ENCODE results near the gene PDK4. TPM values are rescaled to one million over a fixed set of nuclear protein-coding genes. Genes with fewer than 3 reads are reported as not detected.
A peak's percentile ranks its signal among the peaks of the same experiment; 100 is the strongest.
"Not testable (repeated sequence)": the region's sequence is repeated elsewhere in the genome, so short reads cannot be mapped to it uniquely, and the experiment has no call there.

Gene PDK4
- total and polyA plus RNA-seq, 9 of the 15 experiments (the other 6 are each of a cell fraction or from before 2014, with no cell fraction given) = 0.03 to 0.24 (median 0.08) TPM; not detected in 2

GRCh38 chr7:95552010-95552926 is 44.0 kb downstream of the PDK4 start:
- H3K9me1 ChIP-seq (ENCODE audit: control insufficient read depth, insufficient read depth, low read length); H3K27me3 ChIP-seq (ENCODE audit: control insufficient read depth in 2 of 2, insufficient read depth in 2 of 2, low read length in 2 of 2); H3K4me3 ChIP-seq; CTCF ChIA-PET (ENCODE audit: low intra/inter-chr PET ratio); intact Hi-C loops (cut with micrococcal nuclease); H3K9me3 ChIP-seq (replicated peaks; ENCODE audit: control insufficient read depth, insufficient read depth, low read depth, low read length); H4K20me1 ChIP-seq (replicated peaks; ENCODE audit: control insufficient read depth, insufficient read depth, low read length); BruUV-seq (replicated peaks); FAIRE-seq; H3K27ac ChIP-seq (ENCODE audit: extremely low read depth, low read depth, low read length); H3K79me2 ChIP-seq (ENCODE audit: control insufficient read depth, insufficient read depth, low read length); H3K4me2 ChIP-seq (ENCODE audit: insufficient read depth, low read length); H3K4me1 ChIP-seq (replicated peaks in 1 of 2; ENCODE audit: control insufficient read depth in 2 of 2, insufficient read depth in 2 of 2, low read length in 2 of 2); H3K9ac ChIP-seq (ENCODE audit: insufficient read depth in 1 of 2, low read depth in 2 of 2, low read length in 2 of 2); in situ Hi-C loops (cut with MboI); H3K36me3 ChIP-seq (ENCODE audit: control insufficient read depth, insufficient read depth, low read length): not testable (repeated sequence)
- peak in 1 of 4 experiments; percentile 8 for DNase-seq (ENCODE audit: extremely low read depth in 1 of 4, low spot score in 3 of 4)
- peak; percentile 86; the same call in 1 of the 2 replicates for TF ChIP-seq SREBF1 (IDR thresholded peaks at IDR 0.05; ENCODE audit: borderline replicate concordance, low read depth, low read length)
- peak; percentile 78 for TF ChIP-seq POLR2H (tag; IDR thresholded peaks at IDR 0.05; ENCODE audit: low read depth)
- TF ChIP-seq RBFOX2 (IDR thresholded peaks at IDR 0.05; ENCODE audit: low read depth, low read length) = peak; percentile 53
- peak; percentile 62 for TF ChIP-seq NFYB (IDR thresholded peaks at IDR 0.05; ENCODE audit: extremely low read depth, insufficient read length)
- TF ChIP-seq CXXC5 (CRISPR knock-in tag; IDR thresholded peaks at IDR 0.05) = peak; percentile 25; the same call in 1 of the 2 replicates
- TF ChIP-seq POLR2G (IDR thresholded peaks at IDR 0.05; ENCODE audit: low read depth, low read length) = peak; percentile 45; the same call in 1 of the 2 replicates
- peak; percentile 47; the same call in 1 of the 2 replicates for TF ChIP-seq MTA3 (IDR thresholded peaks at IDR 0.05; ENCODE audit: borderline replicate concordance)
- 0 out of 2 replicates have a peak, but pooled peaks have one; percentile 17 for TF ChIP-seq ZFX (CRISPR knock-in tag; IDR thresholded peaks at IDR 0.05)
- peak; percentile 27; the same call in 1 of the 2 replicates for TF ChIP-seq CREB3L1 (IDR thresholded peaks at IDR 0.05; ENCODE audit: borderline replicate concordance, low read depth)
- peak; percentile 29 to 41; a peak in 2 of 4 replicates for TF ChIP-seq NRF1 (conservative IDR thresholded peaks at IDR 0.05 in 1 of 2, IDR thresholded peaks at IDR 0.05 in 1 of 2)
- TF ChIP-seq GTF2A2 (tag; IDR thresholded peaks at IDR 0.05) = peak; percentile 58; the same call in 1 of the 2 replicates
- WGBS (ENCODE audit: insufficient coverage, low coverage, missing lambda C conversion rate) = 16% methylated on average over 29 of the region's 45 CpGs
- peak overlapping the region; percentile 47; the same call in 1 of the 2 replicates for H2AFZ ChIP-seq (ENCODE audit: low read depth, low read length)
- peak; percentile 40; the same call in 2 of the 3 replicates for ATAC-seq
- POLR2A ChIA-PET = interaction anchor here (0.6 kb wide), 1 partner anchor 20 kb away, joined by 4 read pairs; no protein-coding TSS in a partner anchor

Measured in K562 (cell line).